AG04449 (cell line): Measurements from ENCODE around the gene PLSCR2.

Source experiments
- CTCF ChIA-PET: fragments of 350-600 bp; formaldehyde crosslinking; extraction: SDS; loops from one replicate; lab custom pipeline; 2021; ENCODE audit warnings: antibody characterized with exemption; lab: Yijun Ruan, JAX
- POLR2A ChIA-PET: fragments of 400-600, 350-600 bp; formaldehyde crosslinking; extraction: SDS; loops from one replicate; lab custom pipeline; 2020; ENCODE audit warnings: antibody characterized with exemption, inconsistent platforms; lab: Yijun Ruan, JAX
- DNase-seq: peaks from one replicate; pipeline ENCODE4 v3.0.0-alpha.2; 2010; ENCODE audit warnings: low read depth, low spot score
- H3K4me3 ChIP-seq: 2 replicates; pipeline ENCODE4 v1.5.1; 2011; ENCODE audit warnings: low read depth, mild to moderate bottlenecking, control low read depth, low read length
- TF ChIP-seq, protein P1 (sequence below): IDR thresholded peaks from one replicate; pipeline ENCODE4 v1.5.1; 2011; ENCODE audit warnings: mild to moderate bottlenecking, moderate library complexity, low read length, control low read depth, inconsistent platforms; ENCODE audit not compliant: insufficient read depth; ENCODE audit errors: missing control alignments

The PLSCR2 gene

GRCh38 chr3:146470425-146470990, 1.1 kb upstream of the PLSCR2 start:
- no peak for DNase-seq
- CTCF ChIA-PET, result no interaction called here
- POLR2A ChIA-PET, result no interaction called here
- TF ChIP-seq, protein P1, sequence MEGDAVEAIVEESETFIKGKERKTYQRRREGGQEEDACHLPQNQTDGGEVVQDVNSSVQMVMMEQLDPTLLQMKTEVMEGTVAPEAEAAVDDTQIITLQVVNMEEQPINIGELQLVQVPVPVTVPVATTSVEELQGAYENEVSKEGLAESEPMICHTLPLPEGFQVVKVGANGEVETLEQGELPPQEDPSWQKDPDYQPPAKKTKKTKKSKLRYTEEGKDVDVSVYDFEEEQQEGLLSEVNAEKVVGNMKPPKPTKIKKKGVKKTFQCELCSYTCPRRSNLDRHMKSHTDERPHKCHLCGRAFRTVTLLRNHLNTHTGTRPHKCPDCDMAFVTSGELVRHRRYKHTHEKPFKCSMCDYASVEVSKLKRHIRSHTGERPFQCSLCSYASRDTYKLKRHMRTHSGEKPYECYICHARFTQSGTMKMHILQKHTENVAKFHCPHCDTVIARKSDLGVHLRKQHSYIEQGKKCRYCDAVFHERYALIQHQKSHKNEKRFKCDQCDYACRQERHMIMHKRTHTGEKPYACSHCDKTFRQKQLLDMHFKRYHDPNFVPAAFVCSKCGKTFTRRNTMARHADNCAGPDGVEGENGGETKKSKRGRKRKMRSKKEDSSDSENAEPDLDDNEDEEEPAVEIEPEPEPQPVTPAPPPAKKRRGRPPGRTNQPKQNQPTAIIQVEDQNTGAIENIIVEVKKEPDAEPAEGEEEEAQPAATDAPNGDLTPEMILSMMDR, result no peak
- no peak overlapping the region for H3K4me3 ChIP-seq

GRCh38 chr3:146468671-146469149, 651 bp downstream of the PLSCR2 start:
- CTCF ChIA-PET, result no interaction called here
- POLR2A ChIA-PET, result interaction anchor here (0.8 kb wide), 2 partner anchors 10 to 75 kb away, joined by 3 read pairs; no protein-coding TSS in a partner anchor
- TF ChIP-seq, protein P1, result no peak
- DNase-seq, result no peak
- no peak overlapping the region for H3K4me3 ChIP-seq

- no peak for DNase-seq
- CTCF ChIA-PET, result no interaction called here
Observed at GRCh38 chr3:146468234-146468633, 1.1 kb downstream of the PLSCR2 start.

GRCh38 chr3:146466604-146467003, 2.8 kb downstream of the PLSCR2 start:
- DNase-seq, result no peak
- POLR2A ChIA-PET, result no interaction called here
- no peak overlapping the region for H3K4me3 ChIP-seq
- TF ChIP-seq, protein P1, result no peak
- CTCF ChIA-PET, result no interaction called here

More at GRCh38 chr3:146468234-146468633, 1.1 kb downstream of the PLSCR2 start:
- POLR2A ChIA-PET, result interaction anchor here (0.8 kb wide), 1 partner anchor 75 kb away, joined by 3 read pairs; no protein-coding TSS in a partner anchor
- H3K4me3 ChIP-seq, result no peak overlapping the region
- TF ChIP-seq, protein P1, result no peak

- no peak for DNase-seq
- TF ChIP-seq, protein P1, result no peak
- CTCF ChIA-PET, result no interaction called here
- POLR2A ChIA-PET, result no interaction called here
- no peak overlapping the region for H3K4me3 ChIP-seq
Observed at GRCh38 chr3:146465693-146466465, 3.5 kb downstream of the PLSCR2 start.

DNA sequence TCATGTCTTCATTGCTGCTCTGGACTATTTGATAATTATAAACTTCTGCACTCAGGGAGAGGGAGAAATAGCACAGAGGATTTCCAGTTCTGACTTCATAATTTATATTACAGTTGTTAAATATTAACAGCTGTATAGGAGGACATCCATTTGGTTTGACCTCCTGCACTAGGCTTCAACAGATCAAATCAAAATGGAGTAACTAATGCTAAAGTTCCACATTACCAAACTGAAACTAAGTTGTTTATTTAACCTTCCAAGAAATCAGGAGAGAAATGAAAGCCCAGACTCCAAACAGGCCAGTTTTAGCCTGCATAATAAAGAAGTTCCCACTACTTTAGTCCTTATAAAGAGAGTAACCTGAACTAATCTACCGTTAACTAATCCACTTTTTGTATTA, 4.6 kb downstream of the PLSCR2 start:
- ChIA-PET POLR2A (no interaction called here), CTCF (interaction anchor here (1.1 kb wide), 1 partner anchor 11 kb away, joined by 3 read pairs; no protein-coding TSS in a partner anchor)
- TF ChIP-seq, protein P1, result no peak
- no peak overlapping the region for H3K4me3 ChIP-seq
- no peak for DNase-seq
